CD4-positive, alpha-beta T cell (primary cell): ENCODE data around the gene HSPA9. TPM values are rescaled to one million over a fixed set of nuclear protein-coding genes. Genes with fewer than 3 reads are reported as not detected.

Experiments used
- ATAC-seq: fragments of 200-7000 bp; cut with Tn5 transposase; one replicate; pipeline ENCODE4 v1.10.0; 2022; ENCODE audit warnings: mild to moderate bottlenecking; ENCODE audit not compliant: poor library complexity
- CTCF ChIA-PET: fragments of 350-600 bp; sonication (Branson Sonifier 250); formaldehyde crosslinking; loops from one replicate; lab custom pipeline; 2021; ENCODE audit warnings: antibody characterized with exemption, inconsistent platforms; lab: Charles Lee
- POLR2A ChIA-PET: fragments of 350-600 bp; sonication (Branson Sonifier 250); formaldehyde crosslinking; loops from one replicate; lab custom pipeline; 2021; ENCODE audit warnings: antibody characterized with exemption, inconsistent platforms; lab: Charles Lee
- DNase-seq, 14 experiments: peaks; one replicate each; pipeline ENCODE4 v3.0.0-alpha.2; 2013 to 2020; ENCODE audit warnings: mixed read lengths in 2 of 14
- H3K27ac ChIP-seq, 2 donors: one replicate each; pipeline versions ENCODE4 v1.5.1 to v1.7.0; 2013; ENCODE audit warnings: low read length in 2 of 2, low read depth in 1 of 2, mild to moderate bottlenecking in 1 of 2
- H3K27me3 ChIP-seq, 2 experiments: 1 replicate in 1 of 2; 2 replicates in 1 of 2; pipeline versions ENCODE4 v1.6.1 to v1.7.0; 2013; ENCODE audit warnings: low read length in 2 of 2, control low read depth in 1 of 2, mild to moderate bottlenecking in 1 of 2, moderate library complexity in 1 of 2; ENCODE audit not compliant: insufficient read depth in 2 of 2, control insufficient read depth in 1 of 2
- H3K36me3 ChIP-seq: one replicate; pipeline ENCODE4 v1.6.1; 2013; ENCODE audit warnings: low read length, control low read depth; ENCODE audit not compliant: insufficient read depth
- H3K4me1 ChIP-seq: one replicate; pipeline ENCODE4 v1.6.1; 2013; ENCODE audit warnings: low read length, control low read depth; ENCODE audit not compliant: insufficient read depth
- H3K4me3 ChIP-seq: one replicate; pipeline ENCODE4 v1.5.1; 2013; ENCODE audit warnings: mild to moderate bottlenecking, low read length, moderate library complexity
- H3K9me3 ChIP-seq, 2 experiments: 1 replicate in 1 of 2; 2 replicates in 1 of 2; pipeline versions ENCODE4 v1.6.1 to v1.7.0; 2013; ENCODE audit warnings: low read length in 2 of 2, mild to moderate bottlenecking in 2 of 2, control low read depth in 1 of 2, moderate library complexity in 1 of 2; ENCODE audit not compliant: control insufficient read depth in 1 of 2, insufficient read depth in 1 of 2
- H3K27ac Mint-ChIP-seq: one replicate; pipeline ENCODE4 v1.8.0; 2020; ENCODE audit warnings: mixed read lengths
- H3K27me3 Mint-ChIP-seq: one replicate; pipeline ENCODE4 v1.8.0; 2021; ENCODE audit warnings: mixed read lengths
- H3K36me3 Mint-ChIP-seq: one replicate; pipeline ENCODE4 v1.8.0; 2021; ENCODE audit warnings: low read depth, mixed read lengths
- H3K4me1 Mint-ChIP-seq: one replicate; pipeline ENCODE4 v1.8.0; 2021; ENCODE audit warnings: low read depth, mixed read lengths
- H3K4me3 Mint-ChIP-seq: one replicate; pipeline ENCODE4 v1.8.0; 2020; ENCODE audit warnings: mild to moderate bottlenecking, mixed read lengths
- H3K9me3 Mint-ChIP-seq: one replicate; pipeline ENCODE4 v1.8.0; 2020; ENCODE audit warnings: mixed read lengths
- intact Hi-C, 2 experiments: fragments of 100-400 bp; cut with DNase I in 1 of 2; cut with micrococcal nuclease in 1 of 2; formaldehyde crosslinking; loops; one replicate each; pipeline versions ENCODE4 v1.15.1 to v1.9.0; 2023 to 2025; cut with DNase I, micrococcal nuclease
- total RNA-seq, 174 experiments: library from RNA in 2 of 174; stranded (reverse) in 2 of 174; gene quantifications; one replicate each; pipeline ENCODE4 v1.2.3 and lab custom pipeline; 2021 to 2026
- TF ChIP-seq, protein P1 (sequence below): fragments of 200-600 bp; IDR thresholded peaks from one replicate; pipeline ENCODE4 v1.8.0; 2022; ENCODE audit warnings: antibody characterized with exemption, mild to moderate bottlenecking

The HSPA9 gene
- total RNA-seq, 2 experiments from 2014 or later = 354 to 366 TPM

DNA sequence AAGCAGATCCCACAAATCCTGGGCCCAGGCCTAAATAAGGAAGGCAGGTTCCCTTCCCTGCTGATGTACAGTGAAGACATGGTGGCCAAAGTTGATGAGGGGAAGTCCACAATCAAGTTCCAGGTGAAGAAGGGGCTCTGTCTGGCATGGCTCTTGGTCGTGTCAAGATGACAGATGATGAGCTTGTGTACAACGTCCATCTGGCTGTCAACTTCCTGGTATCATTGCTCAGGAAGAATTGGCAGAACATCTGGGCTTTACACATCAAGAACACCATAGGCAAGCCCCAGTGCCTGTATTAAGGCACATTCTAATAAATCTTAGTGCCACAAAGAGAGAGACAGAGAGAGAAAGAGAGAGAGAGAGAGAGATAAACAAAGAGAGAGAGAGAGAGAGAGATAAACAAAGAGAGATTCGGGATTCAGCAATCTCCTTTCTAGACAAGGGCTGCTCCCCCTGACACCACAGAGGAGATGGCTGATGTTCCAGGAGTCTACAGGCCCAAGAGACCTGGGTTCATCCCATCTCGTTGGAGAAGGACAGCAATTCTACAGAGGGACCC, 45.5 kb upstream of the HSPA9 start:
- Histone ChIP-seq H3K36me3 (no peaks in the 10 kb centered on the region), H3K27me3 (peaks cover 11 to 19% of the 10 kb centered on the region in 2 experiments), H3K4me1 (no peaks in the 10 kb centered on the region), H3K27ac (no peak overlapping the region), H3K9me3 (no peaks in the 10 kb centered on the region), H3K4me3 (no peak overlapping the region)
- Mint-ChIP-seq H3K36me3 (no peaks in the 10 kb centered on the region), H3K4me1 (no peaks in the 10 kb centered on the region), H3K27me3 (peaks cover 69% of the 10 kb centered on the region), H3K27ac (no peak overlapping the region), H3K4me3 (no peak overlapping the region), H3K9me3 (no peaks in the 10 kb centered on the region)
- DNase-seq (no peak), ATAC-seq (no peak)
- POLR2A ChIA-PET = no interaction called here
- intact Hi-C loops = no loop called here
- TF ChIP-seq, protein P1, sequence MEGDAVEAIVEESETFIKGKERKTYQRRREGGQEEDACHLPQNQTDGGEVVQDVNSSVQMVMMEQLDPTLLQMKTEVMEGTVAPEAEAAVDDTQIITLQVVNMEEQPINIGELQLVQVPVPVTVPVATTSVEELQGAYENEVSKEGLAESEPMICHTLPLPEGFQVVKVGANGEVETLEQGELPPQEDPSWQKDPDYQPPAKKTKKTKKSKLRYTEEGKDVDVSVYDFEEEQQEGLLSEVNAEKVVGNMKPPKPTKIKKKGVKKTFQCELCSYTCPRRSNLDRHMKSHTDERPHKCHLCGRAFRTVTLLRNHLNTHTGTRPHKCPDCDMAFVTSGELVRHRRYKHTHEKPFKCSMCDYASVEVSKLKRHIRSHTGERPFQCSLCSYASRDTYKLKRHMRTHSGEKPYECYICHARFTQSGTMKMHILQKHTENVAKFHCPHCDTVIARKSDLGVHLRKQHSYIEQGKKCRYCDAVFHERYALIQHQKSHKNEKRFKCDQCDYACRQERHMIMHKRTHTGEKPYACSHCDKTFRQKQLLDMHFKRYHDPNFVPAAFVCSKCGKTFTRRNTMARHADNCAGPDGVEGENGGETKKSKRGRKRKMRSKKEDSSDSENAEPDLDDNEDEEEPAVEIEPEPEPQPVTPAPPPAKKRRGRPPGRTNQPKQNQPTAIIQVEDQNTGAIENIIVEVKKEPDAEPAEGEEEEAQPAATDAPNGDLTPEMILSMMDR = no peak
- CTCF ChIA-PET = no interaction called here

DNA sequence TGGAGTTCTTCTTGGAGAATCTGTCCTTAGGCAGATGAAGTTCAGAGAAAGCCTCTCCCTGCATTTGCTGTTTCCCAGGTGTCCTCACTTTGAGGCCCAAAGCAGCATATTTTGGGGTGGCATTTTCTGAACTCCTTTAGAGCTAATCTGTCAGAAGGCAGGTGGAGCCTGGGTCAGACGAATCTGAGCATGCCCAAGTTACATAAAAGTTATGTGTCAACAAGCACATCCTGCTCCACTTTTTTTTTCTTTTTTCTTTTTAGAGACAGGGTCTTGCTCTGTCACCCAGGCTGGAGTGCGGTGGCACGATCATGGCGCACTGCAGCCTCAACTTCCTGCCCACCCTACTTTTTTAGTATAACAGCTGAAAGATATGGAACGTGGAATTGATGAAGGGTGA, 41.3 kb upstream of the HSPA9 start:
- no peak overlapping the region for H3K27ac Mint-ChIP-seq
- H3K4me3 Mint-ChIP-seq = no peak overlapping the region
- ChIA-PET POLR2A (interaction anchor here (1.3 kb wide), 1 partner anchor 11 kb away, joined by 3 read pairs; no protein-coding TSS in a partner anchor), CTCF (no interaction called here)
- Histone ChIP-seq H3K4me1 (peaks cover 2% of the 10 kb centered on the region), H3K36me3 (no peaks in the 10 kb centered on the region), H3K9me3 (no peaks in the 10 kb centered on the region), H3K27ac (no peak overlapping the region), H3K4me3 (no peak overlapping the region), H3K27me3 (peaks cover 14 to 37% of the 10 kb centered on the region in 2 experiments)
- H3K36me3 Mint-ChIP-seq = no peaks in the 10 kb centered on the region
- H3K27me3 Mint-ChIP-seq = peaks cover 70% of the 10 kb centered on the region
- intact Hi-C loops = no loop called here
- no peak for ATAC-seq
- no peak for DNase-seq
- H3K4me1 Mint-ChIP-seq = peaks cover 4% of the 10 kb centered on the region
- no peaks in the 10 kb centered on the region for H3K9me3 Mint-ChIP-seq
- TF ChIP-seq, protein P1 = no peak

DNA sequence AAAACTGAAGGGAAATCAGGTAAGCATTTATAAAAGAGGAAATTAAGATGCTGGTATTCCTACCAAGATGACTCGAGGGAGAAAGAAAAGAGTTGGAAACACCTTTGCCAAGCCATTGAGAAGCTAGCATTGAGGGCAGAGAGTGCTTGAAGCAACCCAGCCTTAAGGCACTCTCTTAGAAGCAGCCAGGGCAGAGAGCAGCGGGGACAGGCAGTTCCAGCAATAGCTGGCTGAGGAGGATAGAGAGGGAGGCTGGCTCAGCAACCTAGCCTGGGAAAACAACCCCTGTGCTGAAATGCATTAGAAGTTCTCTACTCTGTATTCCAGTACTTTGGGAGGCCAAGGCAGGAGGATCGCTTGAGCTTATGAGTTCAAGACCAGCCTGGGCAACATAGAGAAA, 40.3 kb upstream of the HSPA9 start:
- ATAC-seq (no peak), DNase-seq (no peak)
- H3K4me1 ChIP-seq = peaks cover 12% of the 10 kb centered on the region
- H3K9me3 ChIP-seq = peaks cover 0 to 5% of the 10 kb centered on the region in 2 experiments
- peaks cover 20 to 48% of the 10 kb centered on the region in 2 experiments for H3K27me3 ChIP-seq
- TF ChIP-seq, protein P1 = no peak
- Mint-ChIP-seq H3K9me3 (no peaks in the 10 kb centered on the region), H3K27me3 (peaks cover 71% of the 10 kb centered on the region), H3K27ac (no peak overlapping the region), H3K4me3 (no peak overlapping the region), H3K36me3 (no peaks in the 10 kb centered on the region), H3K4me1 (peaks cover 12% of the 10 kb centered on the region)
- ChIA-PET CTCF (no interaction called here), POLR2A (interaction anchor here (1.3 kb wide), 1 partner anchor 10 kb away, joined by 3 read pairs; no protein-coding TSS in a partner anchor)
- intact Hi-C loops = no loop called here
- no peaks in the 10 kb centered on the region for H3K36me3 ChIP-seq
- no peak overlapping the region for H3K4me3 ChIP-seq
- H3K27ac ChIP-seq = no peak overlapping the region
